HepG2 (cell line): Measurements from ENCODE around the gene CCDC77. TPM values are rescaled to one million over a fixed set of nuclear protein-coding genes. Genes with fewer than 3 reads are reported as not detected.

Source experiments
- ATAC-seq: fragments of 200-7000 bp; cut with Tn5 transposase; 3 replicates; pipeline ENCODE4 v1.9.1; 2020; ENCODE audit warnings: mild to moderate bottlenecking, moderate library complexity
- BruUV-seq: library from RNA; stranded (reverse); fragments of 400-500 nt; replicated peaks from 2 replicates; lab custom pipeline; 2021; lab: Mats Ljungman, UMichigan
- CTCF ChIA-PET: fragments of 300-600 bp; formaldehyde crosslinking; extraction: SDS; loops from one replicate; lab custom pipeline; 2021; ENCODE audit warnings: low total read pairs, inconsistent platforms, low intra/inter-chr PET ratio; lab: Yijun Ruan, JAX
- POLR2A ChIA-PET: fragments of 350-600 bp; sonication (Branson Sonifier 250); formaldehyde crosslinking; loops from one replicate; lab custom pipeline; 2020; ENCODE audit warnings: antibody characterized with exemption, inconsistent platforms; lab: Yijun Ruan, JAX
- DNase-seq: peaks from one replicate; pipeline ENCODE4 v3.0.0-alpha.2; 2015; ENCODE audit warnings: low spot score
- FAIRE-seq: peaks from 3 replicates; lab custom pipeline; 2011; peaks lifted over from hg19 to GRCh38; lab: Jason Lieb, UNC
- H2AFZ ChIP-seq: one replicate; pipeline ENCODE4 v1.6.1; 2011; ENCODE audit warnings: low read length, inconsistent platforms
- H3K27ac ChIP-seq: fragments of 300-600 bp; 3 replicates; pipeline ENCODE4 v1.8.0; 2011; ENCODE audit warnings: mixed run types, mild to moderate bottlenecking, mixed read lengths, low read length, inconsistent platforms; ENCODE audit not compliant: insufficient read depth; ENCODE audit errors: extremely low read length
- H3K27me3 ChIP-seq, 2 experiments: fragments of 200-600 bp in 1 of 2; 2 replicates in 1 of 2; 3 replicates in 1 of 2; pipeline versions ENCODE4 v1.6.0 to v1.8.0; 2011; ENCODE audit warnings: low read length in 2 of 2, mild to moderate bottlenecking in 2 of 2, moderate library complexity in 2 of 2, inconsistent platforms in 1 of 2; ENCODE audit not compliant: insufficient read depth in 2 of 2, control insufficient read depth in 1 of 2
- H3K36me3 ChIP-seq, 2 experiments: fragments of 200-600 bp in 1 of 2; replicated peaks in 1 of 2; 2 replicates in 1 of 2; 3 replicates in 1 of 2; pipeline versions ENCODE4 v1.5.1 to v1.8.0; 2011; ENCODE audit warnings: low read length in 2 of 2, inconsistent platforms in 1 of 2; ENCODE audit not compliant: insufficient read depth in 2 of 2, control insufficient read depth in 1 of 2
- H3K4me1 ChIP-seq: 2 replicates; pipeline ENCODE4 v1.5.1; 2012; ENCODE audit warnings: low read length, inconsistent platforms; ENCODE audit not compliant: insufficient read depth
- H3K4me2 ChIP-seq: 2 replicates; pipeline ENCODE4 v1.6.0; 2011; ENCODE audit warnings: low read depth, low read length, inconsistent platforms
- H3K4me3 ChIP-seq, 3 experiments: fragments of 200-600 bp in 1 of 3; sonication (generic), shearing (Covaris generic) in 1 of 3; replicated peaks in 1 of 3; 2 replicates each; pipeline ENCODE4 v1.5.1; 2011 to 2016; ENCODE audit warnings: low read length in 3 of 3, inconsistent platforms in 2 of 3, low read depth in 2 of 3, mild to moderate bottlenecking in 2 of 3, control low read depth in 1 of 3, mixed read lengths in 1 of 3; ENCODE audit not compliant: insufficient read depth in 1 of 3
- H3K79me2 ChIP-seq: one replicate; pipeline ENCODE4 v1.6.1; 2011; ENCODE audit warnings: low read length, inconsistent platforms; ENCODE audit not compliant: insufficient read depth
- H3K9ac ChIP-seq: 2 replicates; pipeline ENCODE4 v1.6.0; 2011; ENCODE audit warnings: mild to moderate bottlenecking, low read depth, low read length, inconsistent platforms; ENCODE audit not compliant: insufficient read depth
- H3K9me3 ChIP-seq: 2 replicates; pipeline ENCODE4 v1.5.1; 2012; ENCODE audit warnings: mild to moderate bottlenecking, low read length
- H4K20me1 ChIP-seq: 2 replicates; pipeline ENCODE4 v1.6.0; 2011; ENCODE audit warnings: inconsistent platforms, mild to moderate bottlenecking, low read length, moderate library complexity; ENCODE audit not compliant: insufficient read depth
- FOXJ3 ChIP-seq: sonication (generic); formaldehyde crosslinking; IDR thresholded peaks from 2 replicates; pipeline ENCODE4 v1.4.0; 2020; ENCODE audit warnings: missing genetic modification reagents, mild to moderate bottlenecking, borderline replicate concordance
- KDM4B ChIP-seq: sonication (generic); formaldehyde crosslinking; IDR thresholded peaks from 2 replicates; pipeline ENCODE4 v1.4.0; 2020; ENCODE audit warnings: missing genetic modification reagents
- KLF13 ChIP-seq: sonication (generic); formaldehyde crosslinking; IDR thresholded peaks from 2 replicates; pipeline ENCODE4 v1.4.0; 2020; ENCODE audit warnings: mild to moderate bottlenecking, missing genetic modification reagents
- MTF2 ChIP-seq: sonication (generic); formaldehyde crosslinking; IDR thresholded peaks from 2 replicates; pipeline ENCODE4 v1.5.0; 2020; ENCODE audit warnings: missing genetic modification reagents, borderline replicate concordance
- NR1H2 ChIP-seq: sonication (generic); formaldehyde crosslinking; IDR thresholded peaks from 2 replicates; pipeline ENCODE4 v1.8.1; 2022; ENCODE audit warnings: low read depth, missing genetic modification reagents, borderline replicate concordance
- ZFAT ChIP-seq: sonication (generic); formaldehyde crosslinking; conservative IDR thresholded peaks from 2 replicates; pipeline ENCODE4 v1.8.1; 2023; ENCODE audit warnings: missing genetic modification reagents, inconsistent platforms
- ZFP90 ChIP-seq: sonication (generic); formaldehyde crosslinking; IDR thresholded peaks from 2 replicates; pipeline ENCODE4 v1.8.0; 2022; ENCODE audit warnings: missing genetic modification reagents, mild to moderate bottlenecking, inconsistent platforms, borderline replicate concordance
- ZIK1 ChIP-seq: sonication (generic); formaldehyde crosslinking; IDR thresholded peaks from 2 replicates; pipeline ENCODE4 v1.5.0; 2020; ENCODE audit warnings: mild to moderate bottlenecking, low read depth, missing genetic modification reagents, borderline replicate concordance
- ZNF557 ChIP-seq: sonication (generic); formaldehyde crosslinking; IDR thresholded peaks from 2 replicates; pipeline ENCODE4 v1.4.0; 2020; ENCODE audit warnings: missing genetic modification reagents
- ZNF737 ChIP-seq: sonication (generic); formaldehyde crosslinking; IDR thresholded peaks from 2 replicates; pipeline ENCODE4 v1.5.0; 2020; ENCODE audit warnings: missing genetic modification reagents, mild to moderate bottlenecking, borderline replicate concordance
- WGBS: methylation state at CpG from one replicate; pipeline ENCODE4 v1.1.6; 2017; ENCODE audit warnings: low lambda C conversion rate; 5-methylcytosine and 5-hydroxymethylcytosine counted together
- in situ Hi-C: cut with HindIII; loops from 2 replicates; pipeline ENCODE4 v1.10.0; 2017; ENCODE audit warnings: low pct_unique_long_range_greater_than_20kb; ENCODE audit not compliant: extremely low pct_ligation_motif_present
- intact Hi-C: fragments of 100-400 bp; cut with micrococcal nuclease; formaldehyde crosslinking; loops from one replicate; pipeline ENCODE4 v1.10.0; 2022; ENCODE audit not compliant: unreplicated experiment
- polyA plus RNA-seq, 8 experiments: library from polyadenylated mRNA; depleted of rRNA in 3 of 8; stranded (reverse) in 7 of 8; unstranded in 1 of 8; fragments of >200 nt; fragmentation: Illumina TruSeq in 4 of 8; extraction: Trizol in 4 of 8; gene quantifications; 2 replicates each; pipeline versions ENCODE4 v1.2.1 to v1.2.3, GENCODE V29; 2011 to 2016; ENCODE audit warnings: low read depth in 4 of 8, missing spikeins in 1 of 8, mixed read lengths in 1 of 8; ENCODE audit not compliant: insufficient read depth in 1 of 8
- total RNA-seq, 5 experiments: library from RNA; depleted of rRNA; stranded (reverse); fragments of >200 nt; fragmentation: Illumina TruSeq; extraction: Trizol; gene quantifications; 2 replicates each; pipeline ENCODE4 v1.2.3, GENCODE V29; 2016; ENCODE audit warnings: low read depth in 1 of 5
- TF ChIP-seq, protein P1 (sequence below): sonication (generic); formaldehyde crosslinking; IDR thresholded peaks from 2 replicates; pipeline ENCODE4 v1.5.0; 2020; ENCODE audit warnings: mild to moderate bottlenecking, missing genetic modification reagents, moderate library complexity

Gene CCDC77
- total and polyA plus RNA-seq, 2 of the 13 experiments (the other 11 are each of a cell fraction or from before 2014, with no cell fraction given): 6.4 to 16.4 TPM

- no peak for TF ChIP-seq ZNF737 (CRISPR knock-in tag)
- TF ChIP-seq, all 625 proteins: peak for 242
Observed at GRCh38 chr12:389142-390096, 12.0 kb upstream of the CCDC77 start, which contains the start of gene KDM5A (continued).

DNA sequence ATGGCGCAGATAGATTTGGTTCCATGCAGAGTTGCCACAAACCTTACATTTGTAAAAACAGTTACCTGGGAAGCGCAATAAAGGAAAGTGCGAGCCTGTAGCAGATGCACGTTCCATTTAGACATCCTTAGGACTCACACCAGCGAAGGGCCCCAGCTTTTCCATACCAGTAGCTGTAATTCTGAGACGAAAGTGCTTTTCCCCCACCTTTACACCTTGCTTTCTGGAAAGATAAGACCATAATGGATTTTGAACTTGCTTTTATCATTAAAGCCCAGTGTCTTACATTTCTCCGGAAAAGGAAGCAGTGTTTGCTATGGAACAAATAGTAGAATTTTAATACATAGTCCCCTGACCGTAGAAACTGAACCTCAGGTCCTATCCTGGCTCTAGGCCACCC lies 616 bp upstream of the CCDC77 start:
- 49% methylated on average over 8 of the region's 8 CpGs for WGBS

GRCh38 chr12:402029-402389 lies 565 bp downstream of the CCDC77 start:
- BruUV-seq: no TSS peak
- H3K27ac ChIP-seq: peak overlapping the region; percentile 58
- FAIRE-seq (no peak), ATAC-seq (peak; percentile 62), DNase-seq (peak; percentile 42)
- peak overlapping the region; percentile 73 to 92 (median 77) for H3K4me3 ChIP-seq
- peak overlapping the region; percentile 85 for H2AFZ ChIP-seq
- no peaks in the 10 kb centered on the region; a peak in 1 of 5 replicates for H3K27me3 ChIP-seq
- peak overlapping the region; percentile 73 for H3K4me2 ChIP-seq
- ChIA-PET CTCF (interaction anchor here (1.6 kb wide), 1 partner anchor 51 kb away, joined by 3 read pairs; no protein-coding TSS in a partner anchor), POLR2A (interaction anchor here (3.5 kb wide), 1 partner anchor 12 kb away, joined by 43 read pairs; the partner anchor contains the start of gene KDM5A)
- WGBS: under 1% methylated on average over 8 of the region's 8 CpGs
- peaks cover 1 to 3% of the 10 kb centered on the region in 2 experiments; a peak in 2 of 5 replicates for H3K36me3 ChIP-seq
- peaks cover 21% of the 10 kb centered on the region for H3K79me2 ChIP-seq
- H4K20me1 ChIP-seq: no peaks in the 10 kb centered on the region
- peak overlapping the region; percentile 68 for H3K9ac ChIP-seq
- intact Hi-C loops (no loop called here), in situ Hi-C loops (no loop called here)
- H3K9me3 ChIP-seq: no peaks in the 10 kb centered on the region
- H3K4me1 ChIP-seq: peaks cover 31% of the 10 kb centered on the region
- no peak for TF ChIP-seq ZFP90 (CRISPR knock-in tag)
- no peak for TF ChIP-seq KLF13 (CRISPR knock-in tag)
- TF ChIP-seq NR1H2: no peak
- TF ChIP-seq, protein P1, sequence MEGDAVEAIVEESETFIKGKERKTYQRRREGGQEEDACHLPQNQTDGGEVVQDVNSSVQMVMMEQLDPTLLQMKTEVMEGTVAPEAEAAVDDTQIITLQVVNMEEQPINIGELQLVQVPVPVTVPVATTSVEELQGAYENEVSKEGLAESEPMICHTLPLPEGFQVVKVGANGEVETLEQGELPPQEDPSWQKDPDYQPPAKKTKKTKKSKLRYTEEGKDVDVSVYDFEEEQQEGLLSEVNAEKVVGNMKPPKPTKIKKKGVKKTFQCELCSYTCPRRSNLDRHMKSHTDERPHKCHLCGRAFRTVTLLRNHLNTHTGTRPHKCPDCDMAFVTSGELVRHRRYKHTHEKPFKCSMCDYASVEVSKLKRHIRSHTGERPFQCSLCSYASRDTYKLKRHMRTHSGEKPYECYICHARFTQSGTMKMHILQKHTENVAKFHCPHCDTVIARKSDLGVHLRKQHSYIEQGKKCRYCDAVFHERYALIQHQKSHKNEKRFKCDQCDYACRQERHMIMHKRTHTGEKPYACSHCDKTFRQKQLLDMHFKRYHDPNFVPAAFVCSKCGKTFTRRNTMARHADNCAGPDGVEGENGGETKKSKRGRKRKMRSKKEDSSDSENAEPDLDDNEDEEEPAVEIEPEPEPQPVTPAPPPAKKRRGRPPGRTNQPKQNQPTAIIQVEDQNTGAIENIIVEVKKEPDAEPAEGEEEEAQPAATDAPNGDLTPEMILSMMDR (CRISPR knock-in tag): peak; percentile 44; the same call in 1 of the 2 replicates
- peak; percentile 53; the same call in 1 of the 2 replicates for TF ChIP-seq MTF2
- TF ChIP-seq ZIK1 (CRISPR knock-in tag): no peak

More for the DNA sequence above, 616 bp upstream of the CCDC77 start:
- Histone ChIP-seq H4K20me1 (no peaks in the 10 kb centered on the region), H3K36me3 (no peaks in the 10 kb centered on the region; a peak in 1 of 5 replicates), H3K9me3 (no peaks in the 10 kb centered on the region), H2AFZ (peak overlapping the region; percentile 89), H3K9ac (peak overlapping the region; percentile 65), H3K4me3 (peak overlapping the region; percentile 73 to 92 (median 77)), H3K79me2 (peaks cover 21% of the 10 kb centered on the region), H3K4me2 (peak overlapping the region; percentile 83), H3K4me1 (peaks cover 31% of the 10 kb centered on the region), H3K27me3 (no peaks in the 10 kb centered on the region; a peak in 1 of 5 replicates), H3K27ac (peak overlapping the region; percentile 22)
- in situ Hi-C loops (no loop called here), intact Hi-C loops (loop anchor here (1.0 kb wide), 1 partner anchor 12 kb away; the partner anchor contains the start of gene KDM5A)
- FAIRE-seq (no peak), ATAC-seq (peak; percentile 23), DNase-seq (no peak)
- CTCF ChIA-PET: interaction anchor here (1.6 kb wide), 1 partner anchor 52 kb away, joined by 3 read pairs; no protein-coding TSS in a partner anchor
- BruUV-seq: TSS peak; percentile 73
- POLR2A ChIA-PET: interaction anchor here (0.8 to 3.5 kb wide), 2 partner anchors 11 to 12 kb away, joined by 3 to 43 read pairs; partner anchors contain the start of gene KDM5A
- TF ChIP-seq ZFAT (peak; percentile 94), ZNF557 (CRISPR knock-in tag) (0 out of 2 replicates have a peak, but pooled peaks have one; percentile 0), KDM4B (CRISPR knock-in tag) (no peak), FOXJ3 (no peak)
